ENCODE measurements around the gene CMIP.

The CMIP gene

GRCh38 chr16:81473969-81474959 is 29.7 kb downstream of the CMIP start:
- ChIA-PET CTCF (no interaction called here), POLR2A (no interaction called here)
- no peak for DNase-seq (ENCODE audit: extremely low spot score)
- TF ChIP-seq ELF4 (IDR thresholded peaks at IDR 0.05) = no peak
- no peak for TF ChIP-seq ZNF384 (IDR thresholded peaks at IDR 0.05)
- TF ChIP-seq TARDBP (IDR thresholded peaks at IDR 0.05) = no peak
- TF ChIP-seq FOXA1 (IDR thresholded peaks at IDR 0.05) = no peak
- no peak for TF ChIP-seq LEF1 (IDR thresholded peaks at IDR 0.05; ENCODE audit: borderline replicate concordance)
- TF ChIP-seq SP1 (IDR thresholded peaks at IDR 0.05) = no peak
- TF ChIP-seq NFRKB (IDR thresholded peaks at IDR 0.05) = no peak
- no peak for TF ChIP-seq SUZ12 (IDR thresholded peaks at IDR 0.05)
- TF ChIP-seq ARNT (IDR thresholded peaks at IDR 0.05) = no peak
- no peak for TF ChIP-seq CTBP1 (IDR thresholded peaks at IDR 0.05; ENCODE audit: borderline replicate concordance)
- no peak for TF ChIP-seq PKNOX1 (IDR thresholded peaks at IDR 0.05)
- no peak for TF ChIP-seq HDGF (IDR thresholded peaks at IDR 0.05; ENCODE audit: borderline replicate concordance)
- no peak for TF ChIP-seq L3MBTL2 (conservative IDR thresholded peaks at IDR 0.05)
- TF ChIP-seq FOXK2 (IDR thresholded peaks at IDR 0.05) = no peak
- no peak for TF ChIP-seq FOXM1 (IDR thresholded peaks at IDR 0.05; ENCODE audit: borderline replicate concordance)
- no peak for TF ChIP-seq BHLHE40 (IDR thresholded peaks at IDR 0.05; ENCODE audit: borderline replicate concordance)

- CTCF ChIA-PET = no interaction called here
- TF ChIP-seq HDGF (IDR thresholded peaks at IDR 0.05; ENCODE audit: borderline replicate concordance) (no peak), NFRKB (IDR thresholded peaks at IDR 0.05) (no peak), CTBP1 (IDR thresholded peaks at IDR 0.05; ENCODE audit: borderline replicate concordance) (no peak), FOXA1 (IDR thresholded peaks at IDR 0.05) (no peak), SUZ12 (IDR thresholded peaks at IDR 0.05) (no peak), BHLHE40 (IDR thresholded peaks at IDR 0.05; ENCODE audit: borderline replicate concordance) (no peak), PKNOX1 (IDR thresholded peaks at IDR 0.05) (no peak), ELF4 (IDR thresholded peaks at IDR 0.05) (no peak), FOXM1 (IDR thresholded peaks at IDR 0.05; ENCODE audit: borderline replicate concordance) (no peak), L3MBTL2 (conservative IDR thresholded peaks at IDR 0.05) (no peak), LEF1 (IDR thresholded peaks at IDR 0.05; ENCODE audit: borderline replicate concordance) (no peak), TARDBP (IDR thresholded peaks at IDR 0.05) (no peak), SP1 (IDR thresholded peaks at IDR 0.05) (no peak)
- no peak for DNase-seq (ENCODE audit: extremely low spot score)
- POLR2A ChIA-PET = no interaction called here
These were observed 33.4 kb downstream of the CMIP start for GRCh38 chr16:81477697-81478693.

- ChIA-PET POLR2A (no interaction called here), CTCF (no interaction called here)
- TF ChIP-seq SP1 (IDR thresholded peaks at IDR 0.05) (no peak), FOXA1 (IDR thresholded peaks at IDR 0.05) (no peak), PKNOX1 (IDR thresholded peaks at IDR 0.05) (no peak), ZNF384 (IDR thresholded peaks at IDR 0.05) (no peak), CTBP1 (IDR thresholded peaks at IDR 0.05; ENCODE audit: borderline replicate concordance) (no peak), HDGF (IDR thresholded peaks at IDR 0.05; ENCODE audit: borderline replicate concordance) (no peak), L3MBTL2 (conservative IDR thresholded peaks at IDR 0.05) (no peak), TARDBP (IDR thresholded peaks at IDR 0.05) (no peak), SUZ12 (IDR thresholded peaks at IDR 0.05) (no peak), NFRKB (IDR thresholded peaks at IDR 0.05) (no peak), FOXM1 (IDR thresholded peaks at IDR 0.05; ENCODE audit: borderline replicate concordance) (no peak), ELF4 (IDR thresholded peaks at IDR 0.05) (no peak), FOXK2 (IDR thresholded peaks at IDR 0.05) (no peak), LEF1 (IDR thresholded peaks at IDR 0.05; ENCODE audit: borderline replicate concordance) (no peak), BHLHE40 (IDR thresholded peaks at IDR 0.05; ENCODE audit: borderline replicate concordance) (no peak)
- no peak for DNase-seq (ENCODE audit: extremely low spot score)
These were observed 34.4 kb downstream of the CMIP start for GRCh38 chr16:81478876-81479511.

GRCh38 chr16:81480606-81481206 is 36.1 kb downstream of the CMIP start:
- TF ChIP-seq ELF4 (IDR thresholded peaks at IDR 0.05) (no peak), TARDBP (IDR thresholded peaks at IDR 0.05) (no peak), FOXM1 (IDR thresholded peaks at IDR 0.05; ENCODE audit: borderline replicate concordance) (no peak), LEF1 (IDR thresholded peaks at IDR 0.05; ENCODE audit: borderline replicate concordance) (no peak), FOXA1 (IDR thresholded peaks at IDR 0.05) (no peak), PKNOX1 (IDR thresholded peaks at IDR 0.05) (no peak), FOXK2 (IDR thresholded peaks at IDR 0.05) (no peak)
- ChIA-PET POLR2A (no interaction called here), CTCF (no interaction called here)
- no peak for DNase-seq (ENCODE audit: extremely low spot score)
